ENCODE data around the gene PARD3.

- TF ChIP-seq, protein P1, sequence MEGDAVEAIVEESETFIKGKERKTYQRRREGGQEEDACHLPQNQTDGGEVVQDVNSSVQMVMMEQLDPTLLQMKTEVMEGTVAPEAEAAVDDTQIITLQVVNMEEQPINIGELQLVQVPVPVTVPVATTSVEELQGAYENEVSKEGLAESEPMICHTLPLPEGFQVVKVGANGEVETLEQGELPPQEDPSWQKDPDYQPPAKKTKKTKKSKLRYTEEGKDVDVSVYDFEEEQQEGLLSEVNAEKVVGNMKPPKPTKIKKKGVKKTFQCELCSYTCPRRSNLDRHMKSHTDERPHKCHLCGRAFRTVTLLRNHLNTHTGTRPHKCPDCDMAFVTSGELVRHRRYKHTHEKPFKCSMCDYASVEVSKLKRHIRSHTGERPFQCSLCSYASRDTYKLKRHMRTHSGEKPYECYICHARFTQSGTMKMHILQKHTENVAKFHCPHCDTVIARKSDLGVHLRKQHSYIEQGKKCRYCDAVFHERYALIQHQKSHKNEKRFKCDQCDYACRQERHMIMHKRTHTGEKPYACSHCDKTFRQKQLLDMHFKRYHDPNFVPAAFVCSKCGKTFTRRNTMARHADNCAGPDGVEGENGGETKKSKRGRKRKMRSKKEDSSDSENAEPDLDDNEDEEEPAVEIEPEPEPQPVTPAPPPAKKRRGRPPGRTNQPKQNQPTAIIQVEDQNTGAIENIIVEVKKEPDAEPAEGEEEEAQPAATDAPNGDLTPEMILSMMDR (IDR thresholded peaks at IDR 0.05; ENCODE audit: poor library complexity, severe bottlenecking): no peak
- TF ChIP-seq REST (IDR thresholded peaks at IDR 0.05; ENCODE audit: borderline replicate concordance): no peak
- no peak for TF ChIP-seq EZH2 (IDR thresholded peaks at IDR 0.05; ENCODE audit: borderline replicate concordance, insufficient read depth, low read length, poor library complexity, severe bottlenecking)
- no peak for TF ChIP-seq EP300 (conservative IDR thresholded peaks at IDR 0.05; ENCODE audit: poor library complexity, severe bottlenecking)
- TF ChIP-seq TAF1 (IDR thresholded peaks at IDR 0.05; ENCODE audit: low read depth): no peak
Observed at GRCh38 chr10:34658934-34659333, 156.2 kb downstream of the PARD3 start.
